HEK293 (cell line): ENCODE data around the gene ARHGAP30.

Source experiments
- CTCF ChIA-PET: fragments of 350-600 bp; formaldehyde crosslinking; extraction: SDS; loops from one replicate; lab custom pipeline; 2021; ENCODE audit warnings: antibody characterized with exemption; lab: Yijun Ruan, JAX
- POLR2A ChIA-PET: fragments of 300-600 bp; formaldehyde crosslinking; extraction: SDS; loops from one replicate; lab custom pipeline; 2020; ENCODE audit warnings: antibody characterized with exemption, inconsistent platforms; lab: Yijun Ruan, JAX
- H3K27ac ChIP-seq: fragments of 200-500 bp; sonication (Bioruptor generic); 2 replicates; pipeline ENCODE4 v1.5.1; 2014; ENCODE audit warnings: low read depth, low read length, control low read depth, inconsistent platforms; ENCODE audit errors: extremely low read depth
- H3K36me3 ChIP-seq, 2 experiments: fragments of 200-500 bp in 1 of 2; sonication (Bioruptor generic) in 1 of 2; 1 replicate in 1 of 2; 2 replicates in 1 of 2; pipeline ENCODE4 v1.5.1; 2014 to 2017; ENCODE audit warnings: inconsistent platforms in 2 of 2, low read length in 2 of 2; ENCODE audit not compliant: control insufficient read depth in 2 of 2, insufficient read depth in 1 of 2
- H3K4me1 ChIP-seq: fragments of 200-500 bp; sonication (Bioruptor generic); 2 replicates; pipeline ENCODE4 v1.5.1; 2014; ENCODE audit warnings: mild to moderate bottlenecking, low read length, inconsistent platforms; ENCODE audit not compliant: control insufficient read depth, insufficient read depth
- H3K4me3 ChIP-seq: 2 replicates; pipeline ENCODE4 v1.5.1; 2011; ENCODE audit warnings: low read depth, mild to moderate bottlenecking, control low read depth, low read length, moderate library complexity
- H3K9me3 ChIP-seq: fragments of 200-500 bp; sonication (Bioruptor generic); 2 replicates; pipeline ENCODE4 v1.5.1; 2014; ENCODE audit warnings: low read depth, low read length, inconsistent platforms; ENCODE audit not compliant: control insufficient read depth, insufficient read depth
- KLF1 ChIP-seq: fragments of 450-650 bp; formaldehyde crosslinking; IDR thresholded peaks from 2 replicates; pipeline ENCODE4 v1.5.1; 2016; ENCODE audit warnings: missing biosample characterization, missing genetic modification characterization
- OSR2 ChIP-seq: fragments of 450-650 bp; formaldehyde crosslinking; IDR thresholded peaks from 2 replicates; pipeline ENCODE4 v1.5.1; 2016; ENCODE audit warnings: missing biosample characterization, missing genetic modification characterization
- SCRT1 ChIP-seq: fragments of 450-650 bp; formaldehyde crosslinking; IDR thresholded peaks from 2 replicates; pipeline ENCODE4 v1.5.1; 2016; ENCODE audit warnings: missing biosample characterization, missing genetic modification characterization, borderline replicate concordance
- ZNF133 ChIP-seq: fragments of 450-650 bp; formaldehyde crosslinking; IDR thresholded peaks from 2 replicates; pipeline ENCODE4 v1.5.1; 2016; ENCODE audit warnings: missing biosample characterization, missing genetic modification characterization
- ZNF2 ChIP-seq: fragments of 450-650 bp; formaldehyde crosslinking; IDR thresholded peaks from 2 replicates; pipeline ENCODE4 v1.5.1; 2016; ENCODE audit warnings: missing biosample characterization, missing genetic modification characterization
- ZNF221 ChIP-seq: fragments of 450-650 bp; formaldehyde crosslinking; IDR thresholded peaks from 2 replicates; pipeline ENCODE4 v1.5.1; 2017; ENCODE audit warnings: missing biosample characterization, missing genetic modification characterization, borderline replicate concordance
- ZNF416 ChIP-seq: fragments of 450-650 bp; formaldehyde crosslinking; IDR thresholded peaks from 2 replicates; pipeline ENCODE4 v1.5.1; 2016; ENCODE audit warnings: missing biosample characterization, missing genetic modification characterization
- ZNF654 ChIP-seq: fragments of 450-650 bp; formaldehyde crosslinking; IDR thresholded peaks from 2 replicates; pipeline ENCODE4 v1.5.1; 2016; ENCODE audit warnings: low read depth, missing biosample characterization, missing genetic modification characterization
- TF ChIP-seq, protein P1 (sequence below): fragments of 450-650 bp; formaldehyde crosslinking; IDR thresholded peaks from 2 replicates; pipeline ENCODE4 v1.5.1; 2016; ENCODE audit warnings: missing biosample characterization, missing genetic modification characterization
- TF ChIP-seq, protein P2 (sequence below): fragments of 450-650 bp; formaldehyde crosslinking; IDR thresholded peaks from 2 replicates; pipeline ENCODE4 v1.5.1; 2017; ENCODE audit warnings: missing biosample characterization, missing genetic modification characterization

Gene ARHGAP30

GRCh38 chr1:160997323-160998038 is 72.2 kb downstream of the ARHGAP30 start:
- peak; percentile 99 for TF ChIP-seq ZNF133 (tag by site-specific recombination)
- no peak for TF ChIP-seq ZNF221 (tag by site-specific recombination)
- TF ChIP-seq SCRT1: no peak
- TF ChIP-seq, protein P1, sequence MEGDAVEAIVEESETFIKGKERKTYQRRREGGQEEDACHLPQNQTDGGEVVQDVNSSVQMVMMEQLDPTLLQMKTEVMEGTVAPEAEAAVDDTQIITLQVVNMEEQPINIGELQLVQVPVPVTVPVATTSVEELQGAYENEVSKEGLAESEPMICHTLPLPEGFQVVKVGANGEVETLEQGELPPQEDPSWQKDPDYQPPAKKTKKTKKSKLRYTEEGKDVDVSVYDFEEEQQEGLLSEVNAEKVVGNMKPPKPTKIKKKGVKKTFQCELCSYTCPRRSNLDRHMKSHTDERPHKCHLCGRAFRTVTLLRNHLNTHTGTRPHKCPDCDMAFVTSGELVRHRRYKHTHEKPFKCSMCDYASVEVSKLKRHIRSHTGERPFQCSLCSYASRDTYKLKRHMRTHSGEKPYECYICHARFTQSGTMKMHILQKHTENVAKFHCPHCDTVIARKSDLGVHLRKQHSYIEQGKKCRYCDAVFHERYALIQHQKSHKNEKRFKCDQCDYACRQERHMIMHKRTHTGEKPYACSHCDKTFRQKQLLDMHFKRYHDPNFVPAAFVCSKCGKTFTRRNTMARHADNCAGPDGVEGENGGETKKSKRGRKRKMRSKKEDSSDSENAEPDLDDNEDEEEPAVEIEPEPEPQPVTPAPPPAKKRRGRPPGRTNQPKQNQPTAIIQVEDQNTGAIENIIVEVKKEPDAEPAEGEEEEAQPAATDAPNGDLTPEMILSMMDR: peak; percentile 54; the same call in 1 of the 2 replicates
- TF ChIP-seq ZNF2 (tag by site-specific recombination): 0 out of 2 replicates have a peak, but pooled peaks have one; percentile 28
- no peak for TF ChIP-seq KLF1 (tag by site-specific recombination)
- TF ChIP-seq, protein P2, sequence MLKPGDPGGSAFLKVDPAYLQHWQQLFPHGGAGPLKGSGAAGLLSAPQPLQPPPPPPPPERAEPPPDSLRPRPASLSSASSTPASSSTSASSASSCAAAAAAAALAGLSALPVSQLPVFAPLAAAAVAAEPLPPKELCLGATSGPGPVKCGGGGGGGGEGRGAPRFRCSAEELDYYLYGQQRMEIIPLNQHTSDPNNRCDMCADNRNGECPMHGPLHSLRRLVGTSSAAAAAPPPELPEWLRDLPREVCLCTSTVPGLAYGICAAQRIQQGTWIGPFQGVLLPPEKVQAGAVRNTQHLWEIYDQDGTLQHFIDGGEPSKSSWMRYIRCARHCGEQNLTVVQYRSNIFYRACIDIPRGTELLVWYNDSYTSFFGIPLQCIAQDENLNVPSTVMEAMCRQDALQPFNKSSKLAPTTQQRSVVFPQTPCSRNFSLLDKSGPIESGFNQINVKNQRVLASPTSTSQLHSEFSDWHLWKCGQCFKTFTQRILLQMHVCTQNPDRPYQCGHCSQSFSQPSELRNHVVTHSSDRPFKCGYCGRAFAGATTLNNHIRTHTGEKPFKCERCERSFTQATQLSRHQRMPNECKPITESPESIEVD (tag by site-specific recombination): no peak
- peak; percentile 29; the same call in 1 of the 2 replicates for TF ChIP-seq OSR2 (tag by site-specific recombination)
- TF ChIP-seq ZNF416 (tag by site-specific recombination): no peak
- peak; percentile 37 for TF ChIP-seq ZNF654 (tag by site-specific recombination)
- H3K4me1 ChIP-seq: peaks cover 5% of the 10 kb centered on the region
- no peaks in the 10 kb centered on the region for H3K9me3 ChIP-seq
- ChIA-PET CTCF (interaction anchor here (0.5 to 4.3 kb wide), 24 partner anchors 9 to 216 kb away, joined by 3 to 60 read pairs (median 4); partner anchors contain the start of genes F11R, KLHDC9 and USF1), POLR2A (interaction anchor here (0.8 to 3.3 kb wide), 5 partner anchors 24 to 136 kb away, joined by 3 to 15 read pairs (median 5); partner anchors contain the start of genes F11R and USF1)
- no peak overlapping the region for H3K27ac ChIP-seq
- H3K36me3 ChIP-seq: peaks cover 5 to 48% of the 10 kb centered on the region in 2 experiments
- H3K4me3 ChIP-seq: no peak overlapping the region
